SH-SY5Y (cell line): ENCODE results near the gene PLAAT2.
A peak's percentile ranks its signal among the peaks of the same experiment; 100 is the strongest.

ENCODE experiments used
- GATA2 ChIP-seq: IDR thresholded peaks from 2 replicates; pipeline ENCODE4 v1.6.1; 2011; ENCODE audit warnings: mild to moderate bottlenecking, low read depth, low read length
- GATA3 ChIP-seq: IDR thresholded peaks from 2 replicates; pipeline ENCODE4 v1.6.1; 2011; ENCODE audit warnings: low read depth, mild to moderate bottlenecking, low read length, moderate library complexity

Gene PLAAT2

DNA sequence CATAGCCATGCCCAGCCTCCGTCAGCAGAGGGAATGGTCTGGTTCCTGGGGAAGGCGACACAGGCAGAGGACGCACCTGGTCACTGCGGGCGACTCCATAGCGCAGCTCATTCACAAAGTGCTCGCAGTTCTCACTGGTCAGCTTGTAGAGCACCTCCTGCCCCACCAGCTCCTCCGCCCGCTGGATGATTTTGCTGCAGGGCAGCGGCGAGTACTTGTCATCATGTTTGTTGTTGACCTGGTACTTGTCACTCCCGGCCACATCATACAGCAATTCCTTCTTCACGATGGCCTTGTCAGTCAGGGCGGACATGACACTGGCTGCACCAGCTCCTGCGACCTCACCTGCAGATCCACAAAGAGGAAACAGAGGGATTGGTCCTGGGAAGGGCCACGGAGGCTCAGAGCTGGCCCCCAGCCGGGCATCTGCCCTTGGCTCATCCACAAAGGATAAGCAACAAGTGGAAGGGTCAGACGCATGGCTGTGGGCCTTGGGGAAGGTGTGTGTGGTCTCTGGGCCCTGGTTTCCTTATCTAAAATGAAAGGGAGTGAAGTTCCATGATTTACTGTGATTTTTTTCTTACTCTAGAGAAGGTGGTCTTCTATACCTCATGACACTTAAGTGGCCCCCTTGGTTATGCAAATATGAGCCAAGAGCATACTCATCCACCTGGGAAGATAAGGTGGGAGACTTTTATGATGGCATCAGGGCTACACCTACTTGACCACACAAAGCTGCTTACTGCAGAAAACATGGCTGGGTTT lies 27.0 kb upstream of the PLAAT2 start:
- TF ChIP-seq GATA3 (no peak), GATA2 (no peak)

DNA sequence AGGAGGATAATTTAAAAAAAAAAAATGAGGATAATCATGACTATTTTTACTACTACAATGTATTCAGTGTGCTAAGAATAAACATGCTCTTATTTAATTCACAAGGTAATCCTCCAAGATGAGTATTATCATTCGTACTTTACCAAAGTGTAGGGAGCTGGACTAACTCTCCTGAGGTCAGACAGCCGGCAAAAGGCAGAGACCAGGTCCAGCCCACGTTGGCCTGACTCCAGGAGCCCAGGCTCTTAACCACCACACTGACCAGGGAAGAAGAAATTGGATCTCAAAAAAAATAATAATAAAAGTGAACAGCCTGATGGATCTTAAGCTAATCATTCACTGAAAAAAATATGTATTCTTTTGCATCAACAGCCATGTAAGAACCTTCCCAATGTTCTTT lies 25.8 kb upstream of the PLAAT2 start:
- TF ChIP-seq GATA3 (no peak), GATA2 (no peak)

DNA sequence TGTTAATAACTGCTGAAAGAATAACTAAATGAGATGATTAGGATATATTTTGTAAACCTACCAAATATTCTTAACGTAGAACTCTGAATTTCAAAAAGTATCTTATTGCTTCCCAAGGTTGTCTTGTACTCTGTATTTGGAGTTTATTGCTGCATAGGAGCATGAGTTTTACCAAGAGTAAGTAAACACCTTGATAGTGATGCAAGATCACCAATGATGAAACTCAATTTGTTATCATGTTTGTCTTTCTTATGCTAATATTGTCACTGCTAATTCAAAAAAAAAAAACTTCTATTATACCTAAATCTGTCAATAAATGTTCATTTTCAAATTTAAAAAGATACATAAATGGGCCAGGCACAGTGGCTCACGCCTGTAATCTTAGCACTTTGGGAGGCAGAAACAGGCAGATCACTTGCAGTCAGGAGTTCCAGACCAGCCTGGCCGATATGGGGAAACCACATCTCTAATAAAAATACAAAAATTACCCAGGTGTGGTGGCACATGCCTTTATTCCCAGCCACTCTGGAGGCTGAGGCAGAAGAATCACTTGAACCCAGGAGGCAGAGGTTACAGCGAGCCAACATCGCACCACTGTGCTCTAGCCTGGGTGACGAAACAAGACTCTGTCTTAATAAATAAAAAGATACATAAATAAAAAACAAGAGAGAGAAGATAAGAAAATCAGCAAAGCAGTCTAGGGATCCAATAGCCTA lies 23.4 kb upstream of the PLAAT2 start:
- no peak for TF ChIP-seq GATA2

DNA sequence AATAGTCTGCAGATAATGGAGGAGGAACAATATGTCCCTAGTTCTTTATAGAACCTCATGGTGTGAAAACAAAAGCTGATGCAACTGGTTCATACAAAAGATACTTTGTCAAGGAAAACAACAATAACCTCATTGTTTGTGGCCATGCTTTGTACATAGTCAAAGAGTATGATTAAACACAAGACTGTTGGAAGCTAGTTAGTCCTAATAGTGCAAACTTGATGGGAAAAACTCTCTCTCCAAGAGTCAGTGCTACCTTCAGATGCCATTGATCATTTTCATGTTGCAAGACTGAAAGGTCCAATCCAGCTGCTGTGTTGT lies 20.1 kb upstream of the PLAAT2 start:
- TF ChIP-seq GATA3 (no peak), GATA2 (no peak)

DNA sequence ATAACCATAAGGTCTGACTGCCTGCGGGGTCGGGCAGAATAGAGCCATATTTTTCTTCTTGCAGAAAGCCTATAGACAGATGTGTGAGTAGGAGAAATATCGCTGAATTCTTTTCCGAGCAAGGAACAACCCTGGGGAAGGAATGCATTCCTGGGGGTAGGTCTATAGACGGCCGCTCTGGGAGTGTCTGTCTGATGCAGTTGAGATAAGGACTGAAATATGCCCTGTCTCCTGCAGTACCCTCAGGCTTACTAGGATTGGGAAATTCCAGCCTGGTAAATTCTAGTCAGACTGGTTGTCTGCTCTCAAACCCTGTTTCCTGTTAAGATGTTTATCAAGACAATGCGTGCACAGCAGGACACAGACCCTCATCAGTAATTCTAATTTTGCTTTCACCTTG lies 18.0 kb upstream of the PLAAT2 start:
- peak; percentile 35; the same call in 1 of the 2 replicates for TF ChIP-seq GATA2

DNA sequence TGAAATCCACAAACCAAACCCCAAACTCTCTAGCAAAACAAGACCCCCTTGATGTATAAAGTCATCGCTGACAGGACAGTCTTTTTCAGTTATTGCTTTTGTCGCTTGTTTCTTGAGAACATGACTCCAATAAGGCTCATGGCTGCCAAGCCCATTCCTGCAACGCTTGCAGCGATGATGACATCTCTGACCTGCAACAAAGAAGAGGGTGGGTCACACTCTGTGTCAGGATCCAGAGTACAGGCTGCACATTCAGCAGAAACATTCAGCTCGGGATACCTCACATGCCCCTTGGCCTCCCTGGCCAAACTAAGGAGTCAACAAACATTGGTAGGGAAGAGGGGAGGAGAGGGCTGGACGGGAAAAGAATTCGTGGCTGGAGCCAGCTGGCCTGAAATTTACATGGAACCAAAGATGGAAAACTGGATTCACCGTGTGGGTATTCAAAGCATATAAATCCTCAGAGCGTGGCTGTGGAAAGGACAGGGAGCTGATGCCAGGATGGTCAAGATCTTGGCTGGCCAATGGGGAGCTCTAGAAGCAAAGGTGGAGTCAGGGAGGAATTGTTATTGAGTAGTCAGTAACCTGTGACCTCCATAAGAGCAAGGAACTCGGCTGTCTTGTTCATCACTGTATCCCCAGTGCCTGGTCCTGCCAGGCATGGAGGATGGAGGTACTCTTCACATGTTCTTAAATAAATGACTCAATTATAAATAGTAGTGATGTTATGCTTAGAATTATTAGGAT lies 11.8 kb upstream of the PLAAT2 start:
- TF ChIP-seq GATA2 (no peak), GATA3 (no peak)

DNA sequence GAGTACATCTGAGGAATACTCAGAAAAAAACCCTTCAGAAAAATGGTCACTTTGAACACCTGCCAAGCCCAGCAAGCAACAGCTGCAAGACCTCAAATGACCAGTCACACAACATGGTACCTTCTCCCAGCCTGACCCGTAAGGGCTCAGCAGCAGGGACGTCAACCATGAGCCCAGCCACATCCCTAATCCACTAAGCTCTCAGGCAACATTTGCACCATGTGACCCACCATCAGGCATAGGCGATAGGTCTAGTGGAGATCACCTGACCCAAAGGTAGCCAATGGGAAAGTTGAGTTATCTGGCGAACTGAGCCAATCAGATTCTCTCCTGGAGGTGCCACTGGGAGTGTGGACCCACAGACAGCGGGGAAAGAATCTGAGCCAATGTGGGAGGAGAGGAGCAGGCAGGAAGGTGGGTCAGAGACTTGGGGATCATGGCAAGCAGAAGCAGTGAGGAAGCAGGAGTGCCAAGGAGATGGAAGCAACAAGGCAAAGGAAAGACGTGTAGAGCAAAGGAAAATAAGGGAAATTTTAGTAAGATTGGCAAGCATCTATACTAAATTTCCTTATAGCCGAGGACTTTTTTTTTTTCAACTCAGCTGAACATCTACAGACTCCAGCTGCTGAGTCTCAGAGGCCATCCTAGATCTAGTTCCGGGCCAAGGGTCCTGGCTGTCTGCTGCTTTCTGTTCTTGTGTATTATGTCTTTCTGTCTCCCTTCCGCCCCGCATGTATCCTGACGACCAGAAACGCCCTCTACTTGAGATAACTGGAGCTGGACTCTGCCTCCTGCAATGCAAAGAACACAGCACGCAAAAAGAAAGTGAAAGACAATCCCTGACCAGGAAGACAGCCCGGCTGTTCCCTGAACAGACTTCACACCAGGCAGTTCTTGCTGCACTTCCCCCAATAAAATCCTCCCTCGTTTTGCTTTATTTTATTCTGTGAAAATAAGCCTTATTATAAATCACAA lies 11.0 kb upstream of the PLAAT2 start:
- TF ChIP-seq GATA2 (no peak), GATA3 (no peak)

DNA sequence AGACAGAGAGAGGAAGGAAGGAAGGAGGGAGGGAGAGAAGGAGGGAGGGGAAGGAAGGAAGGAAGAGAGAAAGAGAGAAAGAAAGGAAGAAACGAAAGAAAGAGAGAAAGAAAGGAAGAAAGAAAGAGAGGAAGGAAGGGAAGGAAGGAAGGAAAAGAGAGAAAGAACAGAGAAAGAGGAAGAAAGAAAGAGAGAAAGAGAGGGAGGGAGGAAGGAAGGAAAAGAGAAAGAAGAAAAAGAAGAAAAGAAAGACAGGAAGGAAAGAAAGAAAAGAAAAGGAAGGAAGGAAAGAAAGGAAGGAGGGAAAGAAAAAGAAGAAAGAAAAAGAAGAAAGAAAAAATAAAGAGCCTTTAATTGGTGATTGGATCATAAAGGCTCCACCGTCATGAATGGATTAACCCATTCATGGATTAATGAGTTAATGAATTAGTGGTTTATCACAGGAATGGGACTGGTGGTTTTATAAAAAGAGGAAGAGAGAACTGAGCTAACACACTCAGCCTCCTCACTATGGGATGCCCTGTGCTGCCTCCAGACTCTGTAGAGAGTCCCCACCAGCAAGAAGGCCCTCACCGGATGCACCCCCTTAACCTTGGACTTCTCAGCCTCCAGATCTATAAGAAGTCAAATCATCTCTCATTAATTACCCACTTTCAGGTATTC lies 9.0 kb upstream of the PLAAT2 start:
- TF ChIP-seq GATA2 (no peak), GATA3 (no peak)

DNA sequence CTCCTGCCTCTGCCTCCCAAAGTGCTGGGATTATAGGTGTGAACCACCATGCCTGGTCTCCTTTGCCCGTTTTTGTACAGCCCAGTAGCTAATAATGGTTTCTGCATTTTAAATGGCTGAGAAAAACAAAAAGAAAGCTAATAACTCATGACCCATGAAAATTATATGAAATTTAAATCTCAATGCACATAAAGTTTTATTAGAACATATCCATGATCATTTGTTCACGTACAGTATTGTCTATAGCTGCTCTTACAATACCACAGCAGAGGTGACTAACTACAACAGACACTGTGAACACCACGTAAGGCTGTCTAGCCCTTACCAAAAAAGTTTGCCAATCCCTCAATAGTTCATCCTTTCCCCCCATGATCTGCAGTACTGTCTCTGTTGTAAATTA lies 6.4 kb upstream of the PLAAT2 start:
- TF ChIP-seq GATA3 (no peak), GATA2 (no peak)

DNA sequence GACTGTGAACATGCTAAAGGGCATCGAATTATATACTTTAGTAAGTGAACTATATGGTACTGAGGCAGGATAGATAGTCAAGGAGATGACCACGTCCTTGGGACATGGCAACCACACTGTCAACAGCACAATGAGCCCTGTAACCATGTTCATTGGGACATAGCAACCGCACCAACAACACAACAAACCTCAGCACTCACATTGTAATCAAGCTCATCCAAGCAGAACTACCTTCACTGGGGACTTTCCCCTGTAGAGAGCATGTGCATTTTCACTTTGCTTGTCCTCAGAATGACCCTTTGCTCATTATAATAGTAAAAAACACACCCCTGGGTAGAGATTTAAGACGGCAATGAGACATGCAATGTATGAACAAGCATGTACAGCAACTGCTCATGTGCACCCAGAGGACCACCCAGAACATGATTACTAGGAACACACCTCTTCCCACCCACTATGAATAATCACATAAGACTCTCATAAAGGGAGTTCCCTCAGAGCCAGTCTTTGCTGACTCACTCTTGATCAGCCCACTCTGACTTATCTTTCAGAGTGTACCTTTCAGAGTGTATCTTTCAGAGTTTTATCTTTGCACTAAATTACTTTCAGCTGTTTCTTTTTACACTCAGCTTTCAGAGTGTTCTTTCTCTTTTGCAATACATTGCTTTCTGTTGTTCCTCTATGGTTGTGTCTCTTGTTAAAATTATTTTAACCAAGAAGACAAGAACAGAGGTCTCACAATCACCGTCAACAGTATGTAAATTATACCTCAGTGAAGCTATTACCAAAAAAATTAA lies 4.1 kb upstream of the PLAAT2 start:
- TF ChIP-seq GATA3 = no peak
- TF ChIP-seq GATA2 = no peak

DNA sequence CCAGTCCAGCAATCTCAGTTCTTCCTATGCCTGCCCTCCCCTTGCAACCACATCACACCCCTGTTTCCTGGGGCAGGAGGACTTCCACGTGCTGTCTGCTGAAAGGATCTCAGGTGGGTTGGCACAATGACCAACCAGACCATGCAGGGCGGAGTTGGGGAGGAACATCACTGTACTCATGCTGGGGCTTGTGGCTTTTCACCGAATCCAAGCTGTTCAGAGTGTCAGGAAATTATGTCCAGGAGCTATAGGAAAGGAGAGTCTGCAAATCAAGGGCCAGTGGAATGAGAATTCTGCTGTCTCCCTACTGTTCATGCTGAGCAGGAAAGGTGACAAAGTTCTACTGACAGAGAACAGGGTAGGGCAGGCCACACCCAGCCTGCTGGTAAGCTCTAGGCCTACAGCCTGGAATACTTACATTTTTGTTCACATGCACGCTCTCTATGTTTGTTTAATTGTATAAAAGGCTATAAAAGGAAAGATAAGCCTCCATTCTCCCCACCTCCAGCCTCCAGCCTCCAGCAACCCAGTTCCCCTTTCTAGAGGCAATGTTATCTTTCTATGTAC lies 1.7 kb upstream of the PLAAT2 start:
- no peak for TF ChIP-seq GATA3
- TF ChIP-seq GATA2 = no peak

DNA sequence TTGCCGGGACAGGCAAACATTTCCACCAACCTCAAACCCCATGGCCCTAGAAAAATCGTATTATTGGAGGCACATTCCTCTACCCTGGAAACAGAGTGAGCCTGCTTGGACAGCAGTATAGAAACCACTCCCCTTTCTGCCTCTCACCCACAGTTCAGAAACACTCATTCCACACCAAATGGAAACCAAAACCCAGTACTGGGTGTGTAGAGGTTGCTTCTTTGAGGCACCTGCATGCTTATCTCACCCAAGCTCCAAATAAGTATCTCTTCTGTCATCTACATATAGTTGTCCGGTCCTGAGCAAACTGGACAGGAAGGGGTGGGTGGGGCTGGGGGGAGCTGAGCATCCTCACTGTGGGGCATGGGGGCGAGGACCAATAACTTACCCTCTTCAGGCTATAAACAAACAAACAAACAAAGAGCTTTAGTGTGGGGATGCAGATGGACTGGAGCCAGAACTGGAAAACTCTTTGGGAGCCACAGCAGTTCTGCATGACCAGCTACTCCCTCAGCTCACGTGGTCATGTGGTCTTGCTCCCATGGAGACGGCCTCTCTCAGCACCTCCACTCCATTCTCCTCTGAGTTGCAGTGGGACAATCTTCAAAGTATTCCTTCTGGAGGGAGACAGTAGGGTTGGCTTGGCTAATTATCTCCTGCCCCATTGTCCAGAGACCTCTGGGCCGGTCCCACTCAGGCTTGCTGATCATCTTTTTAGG lies 1.0 kb upstream of the PLAAT2 start:
- TF ChIP-seq GATA2 = no peak
- no peak for TF ChIP-seq GATA3
